Measurements from ENCODE around the gene ABCB4.

ABCB4 gene

DNA sequence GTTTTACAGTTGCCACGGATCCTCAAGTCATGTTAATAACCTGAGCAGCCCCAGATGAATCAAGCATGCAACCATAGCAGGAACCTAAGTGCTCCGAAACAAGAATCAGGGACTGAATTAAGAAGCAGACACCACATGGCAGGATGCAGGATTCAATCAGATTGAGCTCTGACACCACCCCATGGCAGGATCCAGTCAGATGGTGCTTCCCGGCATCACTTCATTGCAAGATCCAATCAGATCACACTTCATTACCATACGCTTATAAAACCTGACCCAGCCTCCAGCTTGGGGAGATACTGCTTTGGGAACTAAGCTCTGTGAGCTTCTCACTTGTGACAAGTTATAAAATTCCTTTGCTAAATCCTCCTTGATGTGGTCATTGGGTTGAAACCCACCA, 55.3 kb downstream of the ABCB4 start:
- DNase-seq: no peak
- TF ChIP-seq GATA1 (IDR thresholded peaks at IDR 0.05; ENCODE audit: low read depth, low read length) (no peak), POLR2A (IDR thresholded peaks at IDR 0.05; ENCODE audit: low read length) (no peak)

DNA sequence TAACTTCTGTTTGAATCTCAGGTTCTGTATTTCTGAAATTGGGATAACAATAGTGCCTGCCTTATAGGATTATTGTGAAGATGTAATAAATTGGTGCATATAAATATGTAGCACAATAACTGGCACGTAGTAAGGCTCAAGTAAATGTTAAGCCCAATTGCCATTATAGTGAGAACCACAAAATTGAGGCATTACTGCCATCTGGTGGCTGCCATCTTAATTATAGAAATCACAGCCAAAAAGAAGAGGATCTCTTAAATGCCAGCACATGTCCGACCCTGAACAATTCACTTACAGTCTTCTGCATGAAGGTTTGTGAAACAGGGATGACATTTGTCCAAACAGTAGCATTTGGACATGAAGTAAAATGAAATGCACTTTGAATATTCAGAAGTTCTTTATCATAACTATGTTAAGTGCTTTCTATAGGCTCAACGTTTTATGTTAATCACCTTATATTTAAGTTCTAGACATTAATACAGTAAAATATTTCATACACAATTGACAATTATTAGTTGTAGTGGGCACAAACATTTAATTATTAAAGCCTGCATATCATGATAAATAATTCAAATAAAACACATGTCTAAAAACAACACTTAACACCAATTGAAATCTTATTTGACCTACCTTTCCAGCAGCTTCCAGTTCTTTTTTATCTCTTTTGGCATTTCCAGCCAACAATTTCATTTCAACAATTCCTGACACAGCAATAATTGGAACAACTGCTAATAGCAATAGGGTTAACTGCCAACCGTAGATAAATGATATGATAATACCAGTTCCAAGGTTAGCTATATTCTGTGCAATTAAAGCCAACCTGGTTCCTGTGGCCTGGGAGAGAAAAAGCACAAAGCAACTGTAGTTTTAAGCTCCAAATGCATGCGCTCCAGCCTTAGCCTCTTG, 58.5 kb downstream of the ABCB4 start:
- peak; percentile 69 to 83 for DNase-seq
- TF ChIP-seq POLR2A (IDR thresholded peaks at IDR 0.05; ENCODE audit: low read length) (no peak), GATA1 (IDR thresholded peaks at IDR 0.05; ENCODE audit: low read depth, low read length) (no peak)

DNA sequence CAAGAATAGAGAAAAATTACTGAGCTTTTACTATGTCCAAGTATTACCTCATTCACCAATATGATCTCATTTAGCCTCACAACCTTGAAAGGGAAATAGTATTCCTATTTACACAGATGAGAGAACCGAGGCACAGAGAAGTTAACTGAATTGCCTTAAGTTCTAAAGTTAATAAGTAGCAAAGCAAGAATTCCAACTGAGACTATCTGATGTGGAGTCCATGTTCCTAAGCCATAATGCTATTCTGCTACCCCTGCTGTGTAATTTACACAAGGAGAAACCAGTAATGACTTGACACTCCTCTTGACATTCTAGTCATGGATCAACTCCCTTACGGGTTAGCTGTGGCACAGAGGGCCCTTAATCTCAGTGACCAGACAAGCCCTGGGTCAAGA, 60.7 kb downstream of the ABCB4 start:
- TF ChIP-seq GATA1 (IDR thresholded peaks at IDR 0.05; ENCODE audit: low read depth, low read length): no peak
- TF ChIP-seq POLR2A (IDR thresholded peaks at IDR 0.05; ENCODE audit: low read length): no peak
- DNase-seq: no peak

DNA sequence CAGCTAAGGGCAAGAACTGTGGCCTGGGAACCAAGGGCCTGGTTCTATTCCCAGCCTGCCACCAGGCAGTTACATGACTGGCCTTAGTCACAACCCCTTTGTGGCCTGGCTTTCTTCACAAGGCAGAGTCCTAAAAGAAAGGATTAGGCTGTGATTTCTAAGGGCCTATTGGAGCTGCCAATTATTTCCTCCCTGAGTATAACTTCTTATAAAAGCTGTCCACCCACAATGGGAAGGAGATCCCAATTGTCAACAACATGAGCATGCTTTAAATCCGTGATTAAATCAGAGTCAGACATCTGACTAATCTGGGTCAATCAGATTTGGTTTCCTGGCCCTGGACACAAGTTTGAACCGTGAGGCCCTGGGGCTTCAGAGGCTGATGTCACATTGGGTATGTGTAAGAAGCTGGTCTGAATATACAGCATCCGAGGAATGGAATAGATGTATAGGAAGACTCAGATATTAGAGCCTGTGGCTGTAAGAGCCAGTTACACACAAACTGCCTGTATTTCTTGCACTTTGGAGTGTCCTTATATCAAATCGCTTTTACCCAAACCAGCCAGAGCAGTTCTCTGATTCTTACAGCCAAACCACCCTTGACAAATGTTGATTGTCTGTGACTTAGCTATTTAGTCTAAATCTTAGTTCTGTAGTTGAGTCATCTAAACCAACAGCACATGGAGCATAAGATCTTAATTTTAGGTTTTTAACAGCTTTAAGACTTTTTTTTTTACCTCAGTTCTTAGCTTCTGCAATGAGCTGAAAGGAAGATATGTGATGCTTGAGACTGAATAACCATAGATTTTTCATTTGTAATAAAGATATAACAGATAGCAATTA, 61.3 kb downstream of the ABCB4 start:
- no peak for DNase-seq
- TF ChIP-seq POLR2A (IDR thresholded peaks at IDR 0.05; ENCODE audit: low read length) (no peak), GATA1 (IDR thresholded peaks at IDR 0.05; ENCODE audit: low read depth, low read length) (no peak)

DNA sequence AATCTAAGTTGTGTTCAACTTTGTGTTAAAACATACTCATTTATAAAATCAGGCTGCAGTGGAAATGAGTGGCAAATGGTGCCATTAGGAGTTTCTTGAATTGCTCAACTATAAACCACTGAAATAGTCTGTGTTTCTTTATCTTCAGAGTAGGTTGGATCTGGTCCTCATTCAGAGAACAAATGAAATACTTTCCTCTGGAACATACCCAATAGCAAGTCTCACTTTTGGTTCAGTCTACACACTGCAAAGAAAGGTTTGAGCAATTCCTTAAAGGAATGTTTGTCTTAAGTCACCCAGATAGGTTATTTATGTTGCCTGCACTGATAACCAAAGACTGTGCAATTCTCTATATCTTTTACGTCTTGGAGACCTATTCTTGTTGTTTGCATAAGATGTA, 62.5 kb downstream of the ABCB4 start:
- DNase-seq: no peak
- TF ChIP-seq GATA1 (IDR thresholded peaks at IDR 0.05; ENCODE audit: low read depth, low read length): no peak
- TF ChIP-seq POLR2A (IDR thresholded peaks at IDR 0.05; ENCODE audit: low read length): no peak

DNA sequence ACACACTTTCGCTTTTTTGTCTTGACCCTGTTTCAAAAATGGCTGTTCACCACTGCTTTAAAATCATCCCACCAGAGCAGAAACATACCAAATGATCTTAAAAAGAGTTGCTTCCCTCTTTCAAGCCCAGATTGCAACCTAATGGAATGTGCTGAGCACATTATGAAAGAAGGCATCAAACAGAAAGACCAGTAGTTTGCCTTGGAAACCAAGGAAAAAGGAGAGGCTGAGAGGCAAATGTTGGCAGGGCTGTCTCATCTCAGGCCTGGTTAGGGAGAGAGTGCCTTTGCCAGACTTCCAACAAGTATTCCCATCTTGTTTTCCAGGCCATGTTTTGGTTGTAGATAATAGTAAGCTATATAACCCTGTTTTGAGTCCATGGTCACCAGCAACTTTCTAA, 64.3 kb downstream of the ABCB4 start:
- no peak for DNase-seq
- no peak for TF ChIP-seq GATA1 (IDR thresholded peaks at IDR 0.05; ENCODE audit: low read depth, low read length)
- TF ChIP-seq POLR2A (IDR thresholded peaks at IDR 0.05; ENCODE audit: low read length): no peak

DNA sequence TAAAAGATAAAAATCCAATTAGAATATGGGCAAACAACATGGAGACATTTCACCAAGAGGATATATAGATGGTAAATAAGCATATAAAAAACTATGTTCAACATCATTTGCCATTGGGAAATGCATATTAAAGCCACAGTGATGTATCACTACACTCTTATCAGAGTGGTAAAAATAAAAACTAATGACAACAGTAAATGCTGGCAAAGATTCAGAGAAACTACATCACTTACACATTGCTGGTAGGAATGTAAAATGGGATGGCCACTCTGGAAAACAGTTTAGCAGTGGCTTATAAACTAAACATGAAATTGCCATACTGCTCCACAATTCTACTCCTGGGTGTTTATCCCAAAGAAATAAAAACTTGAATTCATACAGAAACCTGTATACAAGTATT, 70.8 kb downstream of the ABCB4 start:
- no peak for DNase-seq
- TF ChIP-seq GATA1 (IDR thresholded peaks at IDR 0.05; ENCODE audit: low read depth, low read length) (no peak), POLR2A (IDR thresholded peaks at IDR 0.05; ENCODE audit: low read length) (no peak)

DNA sequence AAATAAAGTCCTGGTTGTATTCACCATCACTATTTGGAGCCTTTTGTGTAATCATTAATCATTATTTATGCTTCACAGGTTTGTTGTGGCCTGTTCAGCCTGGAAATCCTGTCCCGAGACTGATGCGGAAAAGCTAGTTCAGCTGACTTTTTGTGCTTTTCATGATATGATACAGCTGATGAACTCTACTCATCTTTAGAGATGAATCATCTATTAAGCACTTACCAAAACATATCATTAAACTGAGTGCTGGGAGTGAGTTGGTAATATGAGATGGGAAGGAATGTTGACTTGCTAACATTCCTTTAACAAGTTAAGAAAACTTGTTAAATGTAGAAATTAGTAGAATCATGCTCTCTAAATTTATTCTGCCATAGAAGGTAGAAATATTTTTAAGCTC, 77.0 kb downstream of the ABCB4 start:
- no peak for TF ChIP-seq GATA1 (IDR thresholded peaks at IDR 0.05; ENCODE audit: low read depth, low read length)
- no peak for TF ChIP-seq POLR2A (IDR thresholded peaks at IDR 0.05; ENCODE audit: low read length)
- DNase-seq: no peak

DNA sequence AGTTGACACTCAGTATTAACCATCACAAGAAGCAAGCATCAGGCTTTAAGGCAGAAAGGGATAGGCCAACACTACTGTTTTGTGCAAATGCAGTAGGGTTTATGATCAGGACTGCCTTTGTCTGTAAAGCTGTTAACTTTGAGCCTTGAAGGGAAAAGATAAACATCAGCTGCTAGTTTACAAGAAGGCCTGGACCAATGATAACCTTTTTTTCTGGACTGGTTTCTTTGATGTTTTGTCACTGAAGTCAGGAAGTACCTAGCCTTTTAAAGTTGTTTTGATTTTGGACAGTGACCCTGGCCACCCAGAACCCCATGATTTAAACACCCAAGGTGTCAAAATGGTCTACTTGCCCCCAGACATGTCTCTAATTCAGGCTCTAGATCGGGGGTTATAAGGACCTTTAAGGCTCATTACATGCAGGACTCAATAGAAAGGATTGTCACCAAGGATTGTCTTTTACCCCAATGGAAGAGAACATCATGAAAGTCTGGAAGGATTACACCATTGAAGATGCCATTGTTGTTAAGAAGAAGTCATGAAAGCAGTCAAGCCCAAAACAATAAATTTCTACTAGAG, 79.9 kb downstream of the ABCB4 start:
- no peak for TF ChIP-seq GATA1 (IDR thresholded peaks at IDR 0.05; ENCODE audit: low read depth, low read length)
- TF ChIP-seq POLR2A (IDR thresholded peaks at IDR 0.05; ENCODE audit: low read length): no peak
- DNase-seq: no peak

DNA sequence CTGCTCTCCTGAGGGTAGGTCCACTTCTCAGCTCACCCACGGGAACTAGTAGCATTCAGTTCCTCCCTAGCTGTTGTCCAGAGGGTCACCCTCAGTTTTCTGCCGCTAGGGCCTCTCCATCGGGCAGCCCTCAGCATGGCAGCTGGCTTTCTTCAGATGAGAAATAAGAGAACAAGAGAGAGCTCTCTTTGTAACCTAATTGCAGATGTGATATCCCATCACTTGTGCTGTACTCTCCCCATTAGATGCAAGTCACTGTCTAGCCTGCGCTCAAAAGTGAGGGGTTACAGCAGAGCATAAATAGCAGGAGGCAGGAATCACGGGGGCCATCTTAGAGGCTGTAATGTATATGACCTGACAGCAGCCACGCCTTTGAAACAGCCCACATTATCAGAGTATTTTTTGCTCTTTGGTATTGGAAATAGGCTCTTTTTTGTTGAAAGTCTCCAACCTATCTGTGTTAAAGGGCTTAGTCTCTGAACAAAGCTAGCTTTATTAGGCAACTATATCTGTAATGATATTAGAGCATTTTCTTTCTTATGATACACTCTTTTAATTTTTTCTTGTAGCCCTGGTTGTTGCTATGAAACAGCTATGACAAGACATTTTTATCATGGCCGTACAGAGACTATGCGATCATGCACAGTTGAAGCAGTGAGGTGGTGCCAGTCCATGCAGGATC, 84.3 kb downstream of the ABCB4 start:
- DNase-seq: peak; percentile 40 to 52
- TF ChIP-seq GATA1 (IDR thresholded peaks at IDR 0.05; ENCODE audit: low read depth, low read length): no peak
- TF ChIP-seq POLR2A (IDR thresholded peaks at IDR 0.05; ENCODE audit: low read length): no peak

DNA sequence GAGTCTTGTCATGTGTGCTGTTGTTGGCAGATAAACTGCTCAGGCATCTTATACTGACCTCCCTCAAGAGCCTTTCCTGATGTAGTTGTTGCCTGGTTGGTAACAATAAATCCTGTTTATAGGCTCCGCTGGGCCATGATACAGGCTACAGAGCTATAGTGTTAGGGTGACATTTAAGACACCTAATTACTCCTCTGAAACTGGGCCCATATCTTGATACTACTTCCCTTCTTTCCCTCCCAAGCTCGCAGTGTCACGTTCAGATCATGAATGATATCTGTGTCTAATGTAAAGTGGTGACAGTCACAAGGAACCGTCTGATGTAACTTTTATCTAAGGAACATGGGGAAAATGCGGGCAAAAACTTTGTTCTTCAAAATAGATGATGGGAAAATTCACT, 94.6 kb downstream of the ABCB4 start:
- TF ChIP-seq GATA1 (IDR thresholded peaks at IDR 0.05; ENCODE audit: low read depth, low read length) (no peak), POLR2A (IDR thresholded peaks at IDR 0.05; ENCODE audit: low read length) (no peak)
- DNase-seq: peak; percentile 7 to 32

DNA sequence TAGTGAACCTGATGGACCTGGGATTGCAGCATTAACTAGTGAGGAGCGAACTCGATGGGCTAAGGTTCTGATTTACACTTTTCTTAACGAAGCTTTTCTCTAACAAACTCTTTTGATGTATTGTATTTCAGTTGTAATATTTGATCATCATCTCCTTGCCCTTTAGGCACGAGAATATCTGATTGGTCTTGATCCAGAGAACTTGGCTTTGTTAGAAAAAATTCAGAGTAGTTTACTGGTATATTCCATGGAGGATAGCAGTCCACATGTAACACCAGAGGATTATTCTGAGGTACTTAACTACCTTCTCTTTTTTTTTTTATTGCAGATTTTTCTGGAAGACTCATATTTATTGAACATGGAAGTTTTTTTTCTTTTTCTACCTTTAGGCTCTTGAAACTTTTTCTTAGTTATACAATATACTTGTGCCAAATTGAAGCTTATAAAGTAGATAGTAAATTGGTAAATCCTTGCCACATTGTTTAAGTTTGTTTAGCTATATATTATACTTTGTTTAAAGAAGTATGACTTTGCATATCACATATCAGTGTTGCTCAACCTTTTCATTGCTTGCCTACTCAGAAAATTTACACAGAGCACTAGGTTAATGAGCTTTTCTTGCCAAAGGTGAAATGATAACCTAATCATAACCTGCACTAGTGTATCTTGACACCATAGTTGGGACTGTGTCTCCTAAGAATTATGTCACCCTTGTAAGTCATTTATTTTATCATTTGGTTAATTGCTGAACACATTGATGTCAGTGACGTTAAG, 99.6 kb downstream of the ABCB4 start:
- TF ChIP-seq POLR2A (IDR thresholded peaks at IDR 0.05; ENCODE audit: low read length): no peak
- no peak for TF ChIP-seq GATA1 (IDR thresholded peaks at IDR 0.05; ENCODE audit: low read depth, low read length)
- DNase-seq: no peak

DNA sequence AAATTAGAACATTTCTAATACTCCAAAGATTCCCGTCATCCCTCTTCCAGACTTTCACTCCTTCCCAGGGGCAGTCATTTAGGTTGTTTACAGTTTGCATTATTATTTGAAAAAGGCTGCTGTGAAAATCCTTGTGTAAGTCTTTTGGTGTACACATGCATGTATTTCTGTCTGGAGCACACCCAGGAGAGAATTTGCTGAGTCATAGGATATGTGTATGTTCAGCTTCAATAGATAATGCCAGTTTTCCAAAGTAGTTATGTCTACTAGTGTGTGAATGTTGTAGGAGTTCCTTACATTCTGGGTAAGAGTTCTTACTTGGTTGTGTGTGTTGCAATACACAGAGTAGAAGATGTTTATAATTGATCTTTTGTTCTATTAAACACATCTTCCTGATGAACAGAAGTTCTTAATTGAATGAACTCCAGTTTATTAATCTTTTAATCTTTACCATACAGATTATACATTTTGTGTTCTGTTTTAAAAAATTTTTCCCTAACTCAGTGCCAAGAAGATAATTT, 104.8 kb downstream of the ABCB4 start:
- peak; percentile 61 to 73 for DNase-seq
- TF ChIP-seq POLR2A (IDR thresholded peaks at IDR 0.05; ENCODE audit: low read length): no peak
- no peak for TF ChIP-seq GATA1 (IDR thresholded peaks at IDR 0.05; ENCODE audit: low read depth, low read length)
